CD14-positive monocyte (primary cell): ENCODE measurements around the gene AGXT. TPM values are rescaled to one million over a fixed set of nuclear protein-coding genes. Genes with fewer than 3 reads are reported as not detected.

Experiments used
- DNase-seq, 3 donors: peaks; one replicate each; pipeline ENCODE4 v3.0.0-alpha.2; 2011 to 2022
- H2AFZ ChIP-seq: 2 replicates; pipeline ENCODE4 v1.6.0; 2012; ENCODE audit warnings: mild to moderate bottlenecking, low read depth, low read length, inconsistent platforms; ENCODE audit not compliant: insufficient read depth, poor library complexity, severe bottlenecking
- H3K27ac ChIP-seq, 2 donors: 1 replicate in 1 of 2; 2 replicates in 1 of 2; pipeline ENCODE4 v1.5.1; 2012 to 2013; ENCODE audit warnings: low read length in 2 of 2, control low read depth in 1 of 2, inconsistent platforms in 1 of 2, low read depth in 1 of 2, mild to moderate bottlenecking in 1 of 2
- H3K27me3 ChIP-seq, 2 donors: one replicate each; pipeline versions ENCODE4 v1.6.0 to v1.6.1; 2011 to 2013; ENCODE audit warnings: low read length in 2 of 2; ENCODE audit not compliant: control insufficient read depth in 2 of 2, insufficient read depth in 2 of 2
- H3K36me3 ChIP-seq, 2 donors: replicated peaks in 1 of 2; 1 replicate in 1 of 2; 2 replicates in 1 of 2; pipeline versions ENCODE4 v1.5.1 to v1.6.1; 2012 to 2013; ENCODE audit warnings: low read length in 2 of 2, control low read depth in 1 of 2, inconsistent platforms in 1 of 2, mild to moderate bottlenecking in 1 of 2; ENCODE audit not compliant: insufficient read depth in 2 of 2, control insufficient read depth in 1 of 2
- H3K4me1 ChIP-seq, 2 donors: 1 replicate in 1 of 2; 2 replicates in 1 of 2; pipeline versions ENCODE4 v1.5.1 to v1.6.1; 2012 to 2013; ENCODE audit warnings: low read length in 2 of 2, control low read depth in 1 of 2, inconsistent platforms in 1 of 2, mild to moderate bottlenecking in 1 of 2, moderate library complexity in 1 of 2; ENCODE audit not compliant: insufficient read depth in 2 of 2, control insufficient read depth in 1 of 2
- H3K4me2 ChIP-seq: replicated peaks from 2 replicates; pipeline ENCODE3; 2012; ENCODE audit warnings: low read length, moderate library complexity, mild to moderate bottlenecking; ENCODE audit not compliant: poor library complexity, severe bottlenecking; ENCODE audit errors: extremely low read depth
- H3K4me3 ChIP-seq, 3 experiments: fragments of 200-600 bp in 1 of 3; sonication (generic) in 1 of 3; replicated peaks in 1 of 3; 1 replicate in 2 of 3; 2 replicates in 1 of 3; pipeline ENCODE4 v1.5.1; 2011 to 2013; ENCODE audit warnings: low read length in 3 of 3, mild to moderate bottlenecking in 3 of 3, control low read depth in 2 of 3, low read depth in 2 of 3, inconsistent platforms in 1 of 3, moderate library complexity in 1 of 3
- H3K79me2 ChIP-seq: 2 replicates; pipeline ENCODE4 v1.6.0; 2012; ENCODE audit warnings: mild to moderate bottlenecking, control low read depth, inconsistent platforms, low read length, moderate library complexity; ENCODE audit not compliant: insufficient read depth
- H3K9ac ChIP-seq: 2 replicates; pipeline ENCODE4 v1.6.0; 2017; ENCODE audit warnings: low read length, mild to moderate bottlenecking; ENCODE audit not compliant: insufficient read depth, poor library complexity, severe bottlenecking
- H3K9me3 ChIP-seq, 2 donors: replicated peaks in 1 of 2; 1 replicate in 1 of 2; 2 replicates in 1 of 2; pipeline versions ENCODE4 v1.5.1 to v1.6.1; 2012 to 2013; ENCODE audit warnings: low read length in 2 of 2, control low read depth in 1 of 2; ENCODE audit not compliant: control insufficient read depth in 1 of 2, insufficient read depth in 1 of 2
- H4K20me1 ChIP-seq: 2 replicates; pipeline ENCODE4 v1.6.0; 2012; ENCODE audit warnings: mild to moderate bottlenecking, low read length, control low read depth, moderate library complexity; ENCODE audit not compliant: insufficient read depth
- H3K27ac Mint-ChIP-seq, 7 donors: one replicate each; pipeline ENCODE4 v1.8.0; 2020; ENCODE audit warnings: mild to moderate bottlenecking in 7 of 7, mixed read lengths in 7 of 7, moderate library complexity in 6 of 7, inconsistent platforms in 2 of 7
- H3K27me3 Mint-ChIP-seq, 3 donors: one replicate each; pipeline ENCODE4 v1.8.0; 2021 to 2022; ENCODE audit warnings: low read depth in 3 of 3, mild to moderate bottlenecking in 3 of 3, mixed read lengths in 3 of 3, moderate library complexity in 3 of 3, inconsistent platforms in 1 of 3
- H3K36me3 Mint-ChIP-seq, 2 donors: one replicate each; pipeline ENCODE4 v1.8.0; 2020; ENCODE audit warnings: mixed read lengths in 2 of 2, inconsistent platforms in 1 of 2, mild to moderate bottlenecking in 1 of 2
- H3K4me1 Mint-ChIP-seq: one replicate; pipeline ENCODE4 v1.8.0; 2020; ENCODE audit warnings: mild to moderate bottlenecking, mixed read lengths
- H3K4me3 Mint-ChIP-seq, 2 donors: one replicate each; pipeline ENCODE4 v1.8.0; 2020; ENCODE audit warnings: mild to moderate bottlenecking in 2 of 2, mixed read lengths in 2 of 2, moderate library complexity in 1 of 2
- H3K9me3 Mint-ChIP-seq, 7 donors: one replicate each; pipeline ENCODE4 v1.8.0; 2020 to 2022; ENCODE audit warnings: mixed read lengths in 7 of 7, mild to moderate bottlenecking in 6 of 7, moderate library complexity in 6 of 7, inconsistent platforms in 2 of 7
- CTCF ChIP-seq: fragments of 200-600 bp; IDR thresholded peaks from one replicate; pipeline ENCODE4 v1.8.0; 2022; ENCODE audit warnings: antibody characterized with exemption, mild to moderate bottlenecking
- WGBS: methylation state at CpG from one replicate; pipeline ENCODE4 v1.1.5; 2013; ENCODE audit warnings: missing lambda C conversion rate; ENCODE audit not compliant: insufficient coverage; 5-methylcytosine and 5-hydroxymethylcytosine counted together
- intact Hi-C, 2 donors: fragments of 100-400 bp; cut with micrococcal nuclease; formaldehyde crosslinking; loops; one replicate each; pipeline versions ENCODE4 v1.15.0 to v1.15.1; 2023
- polyA plus RNA-seq, 3 donors: library from polyadenylated mRNA; depleted of rRNA in 1 of 3; unstranded in 2 of 3; stranded (reverse) in 1 of 3; fragments of 300-500 nt in 2 of 3; fragments of >200 nt in 1 of 3; fragmentation: Illumina TruSeq in 2 of 3; gene quantifications; 1 replicate in 2 of 3; 2 replicates in 1 of 3; pipeline ENCODE4 v1.2.3, GENCODE V29; 2012 to 2021

Gene AGXT
- polyA plus RNA-seq, 3 donors = not detected

GRCh38 chr2:240869109-240869955 lies 708 bp downstream of the AGXT start:
- peaks cover 0 to 4% (median 0%) of the 10 kb centered on the region in 7 donors for H3K9me3 Mint-ChIP-seq
- Histone ChIP-seq H3K4me1 (no peaks in the 10 kb centered on the region), H3K79me2 (no peaks in the 10 kb centered on the region), H3K4me2 (no peak overlapping the region), H3K27ac (no peak overlapping the region), H3K27me3 (no peaks in the 10 kb centered on the region), H3K9me3 (no peaks in the 10 kb centered on the region), H3K9ac (no peak overlapping the region), H3K36me3 (no peaks in the 10 kb centered on the region), H3K4me3 (no peak overlapping the region), H4K20me1 (no peaks in the 10 kb centered on the region), H2AFZ (no peak overlapping the region)
- H3K27ac Mint-ChIP-seq = peak overlapping the region in 1 of 7 donors; percentile 18
- 95% methylated on average over 18 of the region's 25 CpGs for WGBS
- DNase-seq = no peak
- no peak for TF ChIP-seq CTCF
- intact Hi-C loops = no loop called here
- H3K27me3 Mint-ChIP-seq = peaks cover 3 to 6% (median 5%) of the 10 kb centered on the region in 3 donors
- no peak overlapping the region for H3K4me3 Mint-ChIP-seq
- H3K4me1 Mint-ChIP-seq = peaks cover 5% of the 10 kb centered on the region
- no peaks in the 10 kb centered on the region for H3K36me3 Mint-ChIP-seq

- Histone ChIP-seq H3K36me3 (no peaks in the 10 kb centered on the region), H3K9me3 (no peaks in the 10 kb centered on the region), H2AFZ (no peak overlapping the region), H3K4me2 (no peak overlapping the region), H4K20me1 (no peaks in the 10 kb centered on the region), H3K4me1 (no peaks in the 10 kb centered on the region), H3K27me3 (no peaks in the 10 kb centered on the region), H3K9ac (no peak overlapping the region), H3K27ac (no peak overlapping the region), H3K4me3 (no peak overlapping the region), H3K79me2 (no peaks in the 10 kb centered on the region)
- WGBS = 96% methylated on average over 10 of the region's 15 CpGs
- Mint-ChIP-seq H3K27me3 (peaks cover 3 to 6% (median 5%) of the 10 kb centered on the region in 3 donors), H3K36me3 (no peaks in the 10 kb centered on the region), H3K4me3 (no peak overlapping the region), H3K9me3 (peaks cover 0 to 4% (median 0%) of the 10 kb centered on the region in 7 donors), H3K27ac (peak overlapping the region in 1 of 7 donors; percentile 67), H3K4me1 (peaks cover 4% of the 10 kb centered on the region)
- no peak for TF ChIP-seq CTCF
- no peak for DNase-seq
- intact Hi-C loops = no loop called here
These were observed 1.6 kb downstream of the AGXT start for GRCh38 chr2:240869956-240870875.
